H9 (cell line): ENCODE measurements around the gene LAMA3. TPM values are rescaled to one million over a fixed set of nuclear protein-coding genes. Genes with fewer than 3 reads are reported as not detected.

Source experiments
- DNase-seq: peaks from one replicate; pipeline ENCODE4 v3.0.0-alpha.2; 2017
- H2AFZ ChIP-seq: one replicate; pipeline ENCODE4 v1.6.1; 2013; ENCODE audit warnings: mild to moderate bottlenecking, low read length, control low read depth, moderate library complexity
- H2AK5ac ChIP-seq: 2 replicates; pipeline ENCODE4 v1.6.1; 2013; ENCODE audit warnings: low read length, control low read depth, mixed read lengths; ENCODE audit not compliant: insufficient read length
- H2BK120ac ChIP-seq: one replicate; pipeline ENCODE4 v1.6.1; 2013; ENCODE audit warnings: low read depth, mild to moderate bottlenecking, low read length, control low read depth, inconsistent platforms; ENCODE audit not compliant: poor library complexity, severe bottlenecking
- H2BK12ac ChIP-seq: 2 replicates; pipeline ENCODE4 v1.6.1; 2013; ENCODE audit warnings: low read length, control low read depth, mixed read lengths, low read depth; ENCODE audit not compliant: insufficient read length
- H2BK15ac ChIP-seq: 2 replicates; pipeline ENCODE4 v1.6.1; 2013; ENCODE audit warnings: low read depth, low read length, control low read depth
- H2BK20ac ChIP-seq: one replicate; pipeline ENCODE4 v1.6.1; 2013; ENCODE audit warnings: low read depth, mild to moderate bottlenecking, low read length, control low read depth, inconsistent platforms; ENCODE audit not compliant: poor library complexity, severe bottlenecking
- H2BK5ac ChIP-seq: 2 replicates; pipeline ENCODE4 v1.6.1; 2013; ENCODE audit warnings: low read length, control low read depth, mixed read lengths; ENCODE audit not compliant: insufficient read length
- H3K14ac ChIP-seq: 2 replicates; pipeline ENCODE4 v1.6.1; 2013; ENCODE audit warnings: low read length, control low read depth; ENCODE audit not compliant: insufficient read depth
- H3K18ac ChIP-seq: 2 replicates; pipeline ENCODE4 v1.6.1; 2013; ENCODE audit warnings: low read depth, mild to moderate bottlenecking, mixed read lengths, low read length, control low read depth; ENCODE audit not compliant: insufficient read length
- H3K23ac ChIP-seq: 2 replicates; pipeline ENCODE4 v1.6.1; 2013; ENCODE audit warnings: low read length, control low read depth, mixed read lengths, low read depth; ENCODE audit not compliant: insufficient read length
- H3K23me2 ChIP-seq: 2 replicates; pipeline ENCODE4 v1.6.1; 2013; ENCODE audit warnings: low read depth, mild to moderate bottlenecking, mixed read lengths, low read length, control low read depth; ENCODE audit not compliant: insufficient read length, poor library complexity, severe bottlenecking
- H3K27ac ChIP-seq: 2 replicates; pipeline ENCODE4 v1.5.1; 2013; ENCODE audit warnings: low read length, control low read depth, mixed read lengths, low read depth; ENCODE audit not compliant: insufficient read length
- H3K27me3 ChIP-seq: 2 replicates; pipeline ENCODE4 v1.6.1; 2013; ENCODE audit warnings: low read length, control low read depth, inconsistent platforms; ENCODE audit not compliant: insufficient read depth
- H3K4ac ChIP-seq: 2 replicates; pipeline ENCODE4 v1.6.1; 2013; ENCODE audit warnings: low read depth, mild to moderate bottlenecking, control low read depth, inconsistent platforms, low read length, moderate library complexity
- H3K4me1 ChIP-seq: 2 replicates; pipeline ENCODE4 v1.6.1; 2013; ENCODE audit warnings: low read length, control low read depth, inconsistent platforms; ENCODE audit not compliant: insufficient read depth
- H3K4me2 ChIP-seq: 2 replicates; pipeline ENCODE4 v1.6.1; 2013; ENCODE audit warnings: low read length, control low read depth, mixed read lengths; ENCODE audit not compliant: insufficient read length, insufficient read depth
- H3K56ac ChIP-seq: 2 replicates; pipeline ENCODE4 v1.6.1; 2013; ENCODE audit warnings: low read depth, mild to moderate bottlenecking, mixed read lengths, low read length, control low read depth; ENCODE audit not compliant: insufficient read length
- H3K79me1 ChIP-seq: 2 replicates; pipeline ENCODE4 v1.6.1; 2013; ENCODE audit warnings: low read depth, mild to moderate bottlenecking, moderate library complexity, low read length, control low read depth, inconsistent platforms; ENCODE audit not compliant: insufficient read depth, poor library complexity, severe bottlenecking
- H3K79me2 ChIP-seq: 2 replicates; pipeline ENCODE4 v1.6.1; 2013; ENCODE audit warnings: low read length, control low read depth, inconsistent platforms; ENCODE audit not compliant: insufficient read depth
- H3K9ac ChIP-seq: 2 replicates; pipeline ENCODE4 v1.6.1; 2013; ENCODE audit warnings: low read length, control low read depth, mixed read lengths; ENCODE audit not compliant: insufficient read length; ENCODE audit errors: extremely low read depth
- H3K9me3 ChIP-seq: one replicate; pipeline ENCODE4 v1.6.1; 2013; ENCODE audit warnings: low read depth, low read length, inconsistent platforms; ENCODE audit not compliant: control insufficient read depth
- H3T11ph ChIP-seq: one replicate; pipeline ENCODE4 v1.6.1; 2013; ENCODE audit warnings: mild to moderate bottlenecking, low read length, control low read depth, inconsistent platforms
- H4K20me1 ChIP-seq: one replicate; pipeline ENCODE4 v1.6.1; 2013; ENCODE audit not compliant: control insufficient read depth, insufficient read length, insufficient read depth
- H4K5ac ChIP-seq: 2 replicates; pipeline ENCODE4 v1.6.1; 2013; ENCODE audit warnings: low read depth, mild to moderate bottlenecking, mixed read lengths, low read length, control low read depth; ENCODE audit not compliant: insufficient read length
- H4K8ac ChIP-seq: replicated peaks from 2 replicates; pipeline ENCODE4 v1.6.1; 2013; ENCODE audit warnings: low read length, control low read depth, mixed read lengths, low read depth; ENCODE audit not compliant: insufficient read length
- H4K91ac ChIP-seq: 2 replicates; pipeline ENCODE4 v1.6.1; 2013; ENCODE audit warnings: low read depth, mild to moderate bottlenecking, moderate library complexity, mixed read lengths, low read length, control low read depth; ENCODE audit not compliant: insufficient read length
- H3K27ac Mint-ChIP-seq, 3 experiments: 2 replicates in 2 of 3; 3 replicates in 1 of 3; pipeline ENCODE4 v1.8.0; 2020 to 2021; ENCODE audit warnings: mixed read lengths in 3 of 3, mild to moderate bottlenecking in 1 of 3, moderate library complexity in 1 of 3
- H3K27me3 Mint-ChIP-seq: 2 replicates; pipeline ENCODE4 v1.8.0; 2021; ENCODE audit warnings: low read depth, mild to moderate bottlenecking, moderate library complexity, mixed read lengths
- H3K36me3 Mint-ChIP-seq, 3 experiments: 2 replicates in 2 of 3; 3 replicates in 1 of 3; pipeline ENCODE4 v1.8.0; 2020 to 2021; ENCODE audit warnings: low read depth in 3 of 3, mixed read lengths in 3 of 3; ENCODE audit not compliant: insufficient read depth in 1 of 3
- H3K4me1 Mint-ChIP-seq, 2 experiments: 2 replicates each; pipeline ENCODE4 v1.8.0; 2020; ENCODE audit warnings: mixed read lengths in 2 of 2
- H3K4me3 Mint-ChIP-seq, 2 experiments: 2 replicates in 1 of 2; 3 replicates in 1 of 2; pipeline ENCODE4 v1.8.0; 2020 to 2021; ENCODE audit warnings: mild to moderate bottlenecking in 2 of 2, mixed read lengths in 2 of 2, moderate library complexity in 1 of 2
- H3K9me3 Mint-ChIP-seq, 2 experiments: 2 replicates in 1 of 2; 3 replicates in 1 of 2; pipeline ENCODE4 v1.8.0; 2020; ENCODE audit warnings: mild to moderate bottlenecking in 2 of 2, mixed read lengths in 2 of 2, moderate library complexity in 1 of 2
- WGBS: extraction: QIAGEN DNeasy Blood & Tissue Kit; methylation state at CpG from one replicate; pipeline ENCODE4 v1.1.7; 2013; ENCODE audit warnings: missing lambda C conversion rate, low lambda C conversion rate, mixed read lengths; ENCODE audit not compliant: insufficient read length; ENCODE audit errors: extremely low coverage; 5-methylcytosine and 5-hydroxymethylcytosine counted together
- total RNA-seq: library from RNA; stranded (reverse); gene quantifications from 2 replicates; pipeline ENCODE4 v1.2.1, GENCODE V29; 2021
- TF ChIP-seq, protein P1 (sequence below): fragments of 200-600 bp; sonication (generic); conservative IDR thresholded peaks from 3 replicates; pipeline ENCODE4 v1.8.0; 2021; ENCODE audit warnings: antibody characterized with exemption, mild to moderate bottlenecking

The LAMA3 gene
- total RNA-seq, 1 experiment from 2014 or later: 0.33 TPM

DNA sequence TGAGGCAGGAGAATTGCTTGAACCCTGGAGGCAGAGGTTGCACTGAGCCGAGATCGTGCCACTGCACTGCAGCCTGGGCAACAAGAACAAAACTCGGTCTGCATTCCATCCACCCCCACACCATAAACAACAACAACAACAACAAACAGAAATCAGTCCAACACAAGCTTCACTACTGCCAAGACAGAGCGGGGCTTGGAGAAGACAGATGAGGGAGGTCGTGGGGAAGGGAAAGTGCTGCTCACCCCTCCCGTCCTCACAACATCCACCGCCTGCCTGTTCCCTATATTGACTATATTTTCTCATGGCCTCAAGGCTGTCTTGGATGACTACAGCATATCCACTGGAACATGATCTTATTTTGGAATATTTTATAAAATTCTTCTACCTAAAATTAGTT, 187.7 kb downstream of the LAMA3 start:
- WGBS: no CpG with 5 or more reads among the region's 7 CpGs
- DNase-seq: no peak
- Histone ChIP-seq H3K79me1 (no peaks in the 10 kb centered on the region), H3K9ac (no peak overlapping the region), H3K4ac (no peak overlapping the region), H3T11ph (no peak overlapping the region), H3K79me2 (no peaks in the 10 kb centered on the region), H3K18ac (no peak overlapping the region), H4K5ac (no peak overlapping the region), H3K27me3 (no peaks in the 10 kb centered on the region), H3K9me3 (no peaks in the 10 kb centered on the region), H2BK12ac (no peak overlapping the region), H4K91ac (no peak overlapping the region), H2BK15ac (no peak overlapping the region), H3K56ac (no peak overlapping the region), H3K23me2 (no peaks in the 10 kb centered on the region), H4K20me1 (no peaks in the 10 kb centered on the region), H3K27ac (no peak overlapping the region), H2BK20ac (no peak overlapping the region), H2AK5ac (no peak overlapping the region), H2BK5ac (no peak overlapping the region), H3K14ac (no peak overlapping the region), H3K23ac (no peak overlapping the region), H4K8ac (no peak overlapping the region), H3K4me2 (no peak overlapping the region), H2AFZ (no peak overlapping the region), H3K4me1 (no peaks in the 10 kb centered on the region; the same call in 1 of the 2 replicates), H2BK120ac (no peak overlapping the region)
- peaks cover 9 to 24% of the 10 kb centered on the region in 2 experiments for H3K4me1 Mint-ChIP-seq
- H3K27ac Mint-ChIP-seq: no peak overlapping the region
- no peaks in the 10 kb centered on the region for H3K9me3 Mint-ChIP-seq
- no peaks in the 10 kb centered on the region for H3K36me3 Mint-ChIP-seq
- peaks cover 2% of the 10 kb centered on the region for H3K27me3 Mint-ChIP-seq
- no peak overlapping the region for H3K4me3 Mint-ChIP-seq
- TF ChIP-seq, protein P1, sequence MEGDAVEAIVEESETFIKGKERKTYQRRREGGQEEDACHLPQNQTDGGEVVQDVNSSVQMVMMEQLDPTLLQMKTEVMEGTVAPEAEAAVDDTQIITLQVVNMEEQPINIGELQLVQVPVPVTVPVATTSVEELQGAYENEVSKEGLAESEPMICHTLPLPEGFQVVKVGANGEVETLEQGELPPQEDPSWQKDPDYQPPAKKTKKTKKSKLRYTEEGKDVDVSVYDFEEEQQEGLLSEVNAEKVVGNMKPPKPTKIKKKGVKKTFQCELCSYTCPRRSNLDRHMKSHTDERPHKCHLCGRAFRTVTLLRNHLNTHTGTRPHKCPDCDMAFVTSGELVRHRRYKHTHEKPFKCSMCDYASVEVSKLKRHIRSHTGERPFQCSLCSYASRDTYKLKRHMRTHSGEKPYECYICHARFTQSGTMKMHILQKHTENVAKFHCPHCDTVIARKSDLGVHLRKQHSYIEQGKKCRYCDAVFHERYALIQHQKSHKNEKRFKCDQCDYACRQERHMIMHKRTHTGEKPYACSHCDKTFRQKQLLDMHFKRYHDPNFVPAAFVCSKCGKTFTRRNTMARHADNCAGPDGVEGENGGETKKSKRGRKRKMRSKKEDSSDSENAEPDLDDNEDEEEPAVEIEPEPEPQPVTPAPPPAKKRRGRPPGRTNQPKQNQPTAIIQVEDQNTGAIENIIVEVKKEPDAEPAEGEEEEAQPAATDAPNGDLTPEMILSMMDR: no peak
